NB4 (cell line): ENCODE data around the gene STK32B.

ENCODE experiments used
- CTCF ChIP-seq: IDR thresholded peaks from one replicate; pipeline ENCODE4 v1.5.1; 2012; ENCODE audit warnings: low read depth, low read length
- TF ChIP-seq, protein P1 (sequence below): IDR thresholded peaks from 2 replicates; pipeline ENCODE4 v1.6.1; 2011; ENCODE audit warnings: low read depth, low read length

DNA sequence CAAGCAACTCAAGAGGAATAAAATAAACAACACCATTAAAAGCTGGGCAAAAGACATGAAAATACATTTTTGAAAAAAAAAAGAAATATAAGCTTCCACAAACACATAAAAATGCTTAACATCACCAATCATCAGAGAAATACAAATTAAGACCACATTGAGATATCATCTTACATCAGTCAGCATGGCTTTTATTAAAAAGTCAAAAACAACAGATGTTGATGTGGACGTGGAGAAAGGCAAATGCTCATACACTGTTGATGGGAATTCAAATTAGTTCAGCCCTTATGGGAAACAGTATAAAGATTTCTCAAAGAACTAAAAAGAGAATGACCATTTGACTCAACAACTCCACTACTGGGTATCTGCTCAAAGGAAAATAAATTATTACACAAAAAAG is 59.6 kb downstream of the STK32B start:
- no peak for TF ChIP-seq CTCF
- TF ChIP-seq, protein P1, sequence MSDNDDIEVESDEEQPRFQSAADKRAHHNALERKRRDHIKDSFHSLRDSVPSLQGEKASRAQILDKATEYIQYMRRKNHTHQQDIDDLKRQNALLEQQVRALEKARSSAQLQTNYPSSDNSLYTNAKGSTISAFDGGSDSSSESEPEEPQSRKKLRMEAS: no peak
